Activated CD4-positive, CD25-positive, alpha-beta regulatory T cell (primary cell): ENCODE data around the gene PPIA.
"Not testable (repeated sequence)": the region's sequence is repeated elsewhere in the genome, so short reads cannot be mapped to it uniquely, and the experiment has no call there.

ENCODE experiments used
- DNase-seq, 4 experiments: peaks; one replicate each; lab custom pipeline; 2025; lab: John Stamatoyannopoulos, UW

Gene PPIA

GRCh38 chr7:44827567-44827966 lies 31.1 kb downstream of the PPIA start:
- DNase-seq, result no peak

- DNase-seq, result no peak
These were observed 42.3 kb downstream of the PPIA start for GRCh38 chr7:44838751-44839150.

- DNase-seq, result not testable (repeated sequence)
These were observed 46.2 kb downstream of the PPIA start for GRCh38 chr7:44842675-44843074.

GRCh38 chr7:44843440-44843839 lies 47.0 kb downstream of the PPIA start:
- DNase-seq, result not testable (repeated sequence)

GRCh38 chr7:44845451-44845850 lies 49.0 kb downstream of the PPIA start:
- no peak for DNase-seq

- DNase-seq, result not testable (repeated sequence)
These were observed 49.9 kb downstream of the PPIA start for GRCh38 chr7:44846390-44846789.

GRCh38 chr7:44846816-44847508 lies 50.5 kb downstream of the PPIA start:
- DNase-seq, result no peak

- peak; percentile 71 to 87 (median 76) for DNase-seq
These were observed 51.0 kb downstream of the PPIA start for GRCh38 chr7:44847509-44847919.

GRCh38 chr7:44847920-44848634 lies 51.6 kb downstream of the PPIA start, which contains the start of gene H2AZ2:
H2AZ2 (minus strand) TSS chr7:44848087; CDS start chr7:44847971, 116 bp downstream.
- peak; percentile 99 to 100 (median 99) for DNase-seq

GRCh38 chr7:44849259-44849884 lies 52.9 kb downstream of the PPIA start:
- no peak for DNase-seq

GRCh38 chr7:44849885-44850544 lies 53.5 kb downstream of the PPIA start:
- no peak for DNase-seq

- DNase-seq, result no peak
These were observed 56.1 kb downstream of the PPIA start for GRCh38 chr7:44852590-44852989.
